ENCODE data around the gene SUPT5H. TPM values are rescaled to one million over a fixed set of nuclear protein-coding genes. Genes with fewer than 3 reads are reported as not detected.
A peak's percentile ranks its signal among the peaks of the same experiment; 100 is the strongest.

Gene SUPT5H
- total RNA-seq, 1 donor, result 91.2 TPM

DNA sequence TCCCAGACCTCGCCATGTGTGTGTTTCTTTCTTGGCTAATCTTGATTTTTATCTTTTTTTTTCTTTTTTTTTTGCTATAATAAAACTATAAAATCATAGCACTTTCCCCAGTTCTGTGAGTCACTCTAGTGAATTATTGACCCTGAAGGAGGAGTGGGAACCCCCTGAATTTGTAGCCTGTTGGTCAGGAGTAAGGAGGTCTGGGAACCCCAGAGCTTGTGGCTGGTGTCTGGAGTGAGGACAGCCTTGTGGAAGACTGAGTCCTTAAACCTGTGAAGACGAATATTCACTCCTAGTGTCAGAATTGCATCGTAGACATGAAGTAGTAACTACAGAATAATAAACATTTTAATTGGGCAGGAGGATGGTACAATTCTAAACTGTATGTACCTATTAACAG is 79.8 kb downstream of the SUPT5H start:
- H3K9me3 ChIP-seq (ENCODE audit: low read depth, low read length), result no peaks in the 10 kb centered on the region

More for the DNA sequence above, 79.8 kb downstream of the SUPT5H start:
- H3K27ac ChIP-seq (ENCODE audit: low read depth, low read length), result no peak overlapping the region
- no peaks in the 10 kb centered on the region for H3K4me1 ChIP-seq (ENCODE audit: insufficient read depth, low read length)
- DNase-seq (ENCODE audit: insufficient read length, low spot score, missing footprints), result peak; percentile 68
- no peaks in the 10 kb centered on the region for H3K27me3 ChIP-seq (ENCODE audit: insufficient read depth, low read length)
- no peak overlapping the region for H3K4me2 ChIP-seq (ENCODE audit: insufficient read depth, low read length)
- TF ChIP-seq, protein P1, sequence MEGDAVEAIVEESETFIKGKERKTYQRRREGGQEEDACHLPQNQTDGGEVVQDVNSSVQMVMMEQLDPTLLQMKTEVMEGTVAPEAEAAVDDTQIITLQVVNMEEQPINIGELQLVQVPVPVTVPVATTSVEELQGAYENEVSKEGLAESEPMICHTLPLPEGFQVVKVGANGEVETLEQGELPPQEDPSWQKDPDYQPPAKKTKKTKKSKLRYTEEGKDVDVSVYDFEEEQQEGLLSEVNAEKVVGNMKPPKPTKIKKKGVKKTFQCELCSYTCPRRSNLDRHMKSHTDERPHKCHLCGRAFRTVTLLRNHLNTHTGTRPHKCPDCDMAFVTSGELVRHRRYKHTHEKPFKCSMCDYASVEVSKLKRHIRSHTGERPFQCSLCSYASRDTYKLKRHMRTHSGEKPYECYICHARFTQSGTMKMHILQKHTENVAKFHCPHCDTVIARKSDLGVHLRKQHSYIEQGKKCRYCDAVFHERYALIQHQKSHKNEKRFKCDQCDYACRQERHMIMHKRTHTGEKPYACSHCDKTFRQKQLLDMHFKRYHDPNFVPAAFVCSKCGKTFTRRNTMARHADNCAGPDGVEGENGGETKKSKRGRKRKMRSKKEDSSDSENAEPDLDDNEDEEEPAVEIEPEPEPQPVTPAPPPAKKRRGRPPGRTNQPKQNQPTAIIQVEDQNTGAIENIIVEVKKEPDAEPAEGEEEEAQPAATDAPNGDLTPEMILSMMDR (IDR thresholded peaks at IDR 0.05; ENCODE audit: extremely low read depth, low read depth, low read length), result no peak
- H4K20me1 ChIP-seq (ENCODE audit: insufficient read depth, low read length), result no peaks in the 10 kb centered on the region
- no peak overlapping the region for H3K4me3 ChIP-seq (ENCODE audit: insufficient read depth, low read length)
- H2AFZ ChIP-seq (ENCODE audit: low read length), result no peak overlapping the region
- H3K36me3 ChIP-seq (ENCODE audit: insufficient read depth, low read length), result no peaks in the 10 kb centered on the region
- peaks cover 7% of the 10 kb centered on the region for H3K79me2 ChIP-seq (ENCODE audit: insufficient read depth, low read length)

Small RNA genes within 50 kb of the gene (small RNA-seq; reads per million reads assigned to genes)
- gene MIR4530, result not detected

Other genes with a start within 250 kb of the SUPT5H start
- gene NCCRP1, start 248.6 kb upstream of the SUPT5H start, total RNA-seq, result not detected in 2 replicates
- gene SYCN, start 241.3 kb upstream of the SUPT5H start, total RNA-seq, result not detected in 2 replicates
- gene IFNL3, start 200.6 kb upstream of the SUPT5H start, total RNA-seq, result not detected in 2 replicates
- gene IFNL4, start 196.7 kb upstream of the SUPT5H start, total RNA-seq, result not detected in 2 replicates
- gene IFNL2, start 177.2 kb upstream of the SUPT5H start, total RNA-seq, result not detected in 2 replicates
- not detected in 2 replicates for gene IFNL1, start 149.2 kb upstream of the SUPT5H start, total RNA-seq
- gene LRFN1, start 124.7 kb upstream of the SUPT5H start, total RNA-seq, result under 0.01 and 0.36 TPM in 2 replicates
- 0.36 and 2.7 TPM in 2 replicates for gene GMFG, start 109.5 kb upstream of the SUPT5H start, total RNA-seq
- gene SAMD4B, start 103.2 kb upstream of the SUPT5H start, total RNA-seq, result 85.0 and 85.5 TPM in 2 replicates
- gene PAF1, start 54.5 kb upstream of the SUPT5H start, total RNA-seq, result 29.3 and 29.8 TPM in 2 replicates
- gene MED29, start 54.2 kb upstream of the SUPT5H start, total RNA-seq, result 19.9 and 23.0 TPM in 2 replicates
- 6.2 and 6.5 TPM in 2 replicates for gene ZFP36, start 38.7 kb upstream of the SUPT5H start, total RNA-seq
- 21.4 and 21.5 TPM in 2 replicates for gene PLEKHG2, start 32.9 kb upstream of the SUPT5H start, total RNA-seq
- 44.9 and 56.0 TPM in 2 replicates for gene RPS16, start 9.6 kb upstream of the SUPT5H start, total RNA-seq
- gene TIMM50, start 35.3 kb downstream of the SUPT5H start, total RNA-seq, result 29.8 and 36.9 TPM in 2 replicates
- gene DLL3, start 53.4 kb downstream of the SUPT5H start, total RNA-seq, result under 0.01 TPM in 1 of 2 replicates, not detected in the other
- not detected in 2 replicates for gene SELENOV, start 69.6 kb downstream of the SUPT5H start, total RNA-seq
- 4.7 and 5.1 TPM in 2 replicates for gene EID2B, start 87.3 kb downstream of the SUPT5H start, total RNA-seq
- 8.3 TPM in 2 replicates for gene EID2, start 94.6 kb downstream of the SUPT5H start, total RNA-seq
- not detected in 2 replicates for gene LGALS13, start 156.9 kb downstream of the SUPT5H start, total RNA-seq
- not detected in 2 replicates for gene LGALS16, start 210.3 kb downstream of the SUPT5H start, total RNA-seq